Activated CD4-positive, alpha-beta T cell treated with anti-CD3 and anti-CD28 coated beads, Interleukin-2, amount 50 U/mL, for 24 hours (primary cell): ENCODE results near the gene AKR1E2.

ENCODE experiments used
- DNase-seq, 2 donors: peaks; one replicate each; pipeline ENCODE4 v3.0.0-alpha.2; 2020; ENCODE audit warnings: low read depth in 1 of 2, low spot score in 1 of 2

The AKR1E2 gene

DNA sequence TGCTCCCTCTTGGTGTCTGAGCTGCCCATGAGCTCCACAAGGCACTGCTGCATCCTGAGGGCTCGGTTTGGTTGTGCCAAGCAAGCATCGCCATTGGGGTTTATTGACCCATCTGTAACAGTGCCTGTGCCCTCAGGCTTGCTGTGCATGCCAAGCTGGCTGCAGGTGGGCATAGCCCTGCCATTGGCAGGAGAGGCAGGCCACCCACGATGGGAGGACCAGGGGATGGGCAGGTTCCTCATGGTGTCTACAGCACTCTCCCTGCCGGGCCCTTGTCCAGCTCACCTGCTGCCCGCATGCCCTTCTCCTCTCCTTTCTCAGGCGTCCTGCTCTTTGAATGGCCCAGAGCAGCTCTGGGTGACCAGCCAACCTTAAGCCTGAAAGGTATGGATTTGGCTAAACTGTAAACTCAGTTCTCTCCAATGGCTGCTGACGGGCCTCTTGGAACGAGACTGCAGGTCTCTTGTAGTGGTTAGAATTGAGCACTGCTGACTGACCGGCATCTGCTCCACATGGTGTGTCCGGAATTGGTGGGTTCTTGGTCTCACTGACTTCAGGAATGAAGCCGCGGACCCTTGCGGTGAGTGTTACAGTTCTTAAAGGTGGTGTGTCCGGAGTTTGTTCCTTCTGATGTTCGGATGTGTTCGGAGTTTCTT is 17.6 kb downstream of the AKR1E2 start:
- DNase-seq = no peak

DNA sequence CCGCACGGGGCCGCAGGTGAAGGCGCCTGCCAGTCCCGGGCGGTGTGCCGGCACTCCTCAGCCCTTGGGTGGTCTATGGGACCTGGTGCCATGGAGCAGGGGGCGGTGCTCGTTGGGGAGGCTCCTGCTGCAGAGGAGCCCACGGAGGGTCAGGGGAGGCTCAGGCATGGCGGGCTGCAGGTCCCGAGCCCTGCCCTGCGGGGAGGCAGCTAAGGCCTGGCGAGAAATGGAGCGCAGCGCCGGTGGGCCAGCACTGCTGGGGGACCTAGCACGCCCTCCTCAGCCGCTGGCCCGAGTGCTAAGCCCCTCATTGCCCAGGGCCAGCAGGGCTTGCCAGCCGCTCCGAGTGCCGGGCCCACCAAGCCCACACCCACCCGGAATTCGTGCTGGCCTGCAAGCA is 18.9 kb downstream of the AKR1E2 start:
- no peak for DNase-seq

DNA sequence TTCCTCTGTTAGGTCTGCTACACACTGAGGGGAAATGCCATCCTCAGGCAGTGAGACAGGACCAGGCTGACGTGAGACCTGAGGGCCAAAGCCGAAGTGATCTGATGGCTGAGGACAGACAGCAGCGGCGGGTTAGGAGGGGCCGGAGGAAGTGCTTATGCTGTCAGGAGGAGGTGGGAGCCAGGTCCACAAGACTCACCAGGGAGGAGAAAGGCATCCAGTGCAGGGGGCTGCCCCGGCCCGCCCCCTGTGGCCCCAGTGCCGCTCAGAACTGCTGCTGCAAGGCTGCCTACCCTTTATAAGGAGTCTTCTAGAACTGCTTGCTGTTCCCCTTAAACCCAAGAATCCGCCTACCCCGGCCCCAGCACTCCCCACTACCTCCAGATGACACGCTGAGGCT is 19.8 kb downstream of the AKR1E2 start:
- DNase-seq = no peak

DNA sequence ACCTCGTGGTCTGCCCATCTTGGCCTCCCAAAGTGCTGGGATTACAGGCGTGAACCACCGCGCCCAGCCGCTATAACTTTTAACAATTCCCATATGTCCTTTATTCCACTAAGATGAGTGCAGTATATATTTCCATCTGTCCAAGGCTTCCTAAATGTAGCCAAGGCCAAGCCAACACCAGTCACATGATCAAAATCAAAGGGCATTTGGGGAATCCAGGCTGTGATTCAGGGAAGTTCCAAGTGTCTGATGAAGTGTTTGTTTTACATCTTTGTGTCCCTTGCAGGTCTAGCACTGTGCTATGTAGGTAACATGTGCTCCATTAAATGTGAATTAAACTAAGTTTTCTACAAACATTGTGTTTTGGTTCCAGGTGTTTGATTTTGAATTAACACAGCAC is 20.8 kb downstream of the AKR1E2 start:
- DNase-seq = no peak

DNA sequence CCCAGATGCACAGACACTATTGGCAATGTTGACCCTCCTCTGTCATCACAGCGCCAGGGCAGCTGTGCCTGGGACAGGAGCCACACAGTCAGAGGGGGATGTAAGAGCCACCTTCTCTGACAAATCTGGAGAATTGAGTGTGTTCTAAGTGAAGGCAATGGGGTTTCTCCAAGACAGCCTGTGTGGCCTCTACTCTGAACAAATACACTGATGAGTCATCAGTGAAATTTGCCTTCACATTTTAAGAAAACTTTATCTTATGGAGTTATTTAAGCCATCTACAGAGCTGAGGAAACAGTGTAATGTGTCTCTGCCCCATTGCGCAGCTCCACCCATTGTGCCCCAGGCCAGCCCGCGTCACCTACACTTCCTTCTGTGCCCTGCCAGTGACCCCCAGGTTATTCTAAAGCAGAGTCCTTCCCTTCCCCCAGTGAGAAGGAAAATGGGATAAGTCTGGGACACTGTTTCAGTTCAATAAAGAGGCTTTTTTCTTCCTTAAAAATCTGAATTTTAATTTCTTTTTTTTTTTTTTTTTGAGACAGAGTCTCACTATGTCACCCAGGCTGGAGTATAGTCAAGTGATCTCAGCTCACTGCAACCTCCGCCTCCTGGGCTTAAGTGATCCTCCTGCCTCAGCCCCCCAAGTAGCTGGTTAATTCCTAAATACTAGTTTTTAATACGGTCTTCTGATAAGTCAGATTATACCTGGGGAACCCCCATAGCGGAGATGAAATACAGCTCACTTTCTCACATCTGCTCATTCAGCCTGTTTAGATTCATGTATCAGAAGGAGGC is 21.8 kb downstream of the AKR1E2 start:
- DNase-seq = no peak

DNA sequence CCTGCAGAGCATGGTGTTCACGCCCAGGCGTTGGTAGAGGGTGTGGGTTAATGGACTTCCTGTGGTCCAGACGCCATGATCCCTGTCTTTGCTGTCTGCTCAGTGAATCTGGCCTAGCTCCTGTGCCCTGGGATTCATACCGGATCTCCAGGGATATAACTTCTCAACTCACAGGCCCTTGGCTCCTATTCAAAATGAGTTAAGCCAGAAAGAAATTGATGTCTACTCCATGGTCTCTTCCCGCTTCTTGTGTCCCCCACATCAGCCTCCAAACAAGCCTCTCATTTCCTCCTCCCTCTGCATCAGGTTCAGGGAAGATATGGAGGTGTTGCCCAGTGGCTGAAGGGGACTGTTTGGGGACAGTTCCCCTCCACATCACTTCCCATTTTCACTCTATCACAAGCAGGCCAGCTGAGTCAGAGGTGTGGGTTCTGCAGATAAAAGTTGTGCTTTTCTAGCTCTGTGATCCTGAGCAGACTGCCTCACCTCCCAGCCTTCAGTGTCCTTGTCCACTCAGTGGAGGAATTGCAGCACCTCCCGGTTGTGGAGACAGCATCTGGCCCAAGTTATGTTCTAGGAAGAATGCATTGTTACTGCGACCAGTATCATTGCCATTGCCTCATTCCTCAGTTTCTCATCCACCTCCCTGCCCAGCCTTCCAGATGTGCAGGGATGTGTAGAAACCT is 22.5 kb downstream of the AKR1E2 start:
- no peak for DNase-seq

DNA sequence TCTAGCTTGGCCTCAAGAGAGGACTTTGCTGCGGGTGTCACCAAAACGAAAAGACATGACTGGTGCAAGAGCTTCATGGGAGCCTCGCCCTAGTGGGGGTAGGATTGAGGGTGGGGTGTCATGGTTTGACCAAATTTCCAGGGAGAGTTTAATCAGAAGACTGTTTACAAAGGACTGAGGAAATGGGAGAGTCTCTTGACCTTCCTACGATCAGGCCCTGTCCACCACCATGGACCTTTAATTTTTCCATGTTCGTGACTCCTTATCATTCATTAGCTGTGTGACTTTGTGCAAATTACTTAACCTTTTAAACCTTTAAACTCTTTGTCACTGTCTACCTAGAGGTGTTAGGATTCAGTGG is 23.0 kb downstream of the AKR1E2 start:
- DNase-seq = no peak

DNA sequence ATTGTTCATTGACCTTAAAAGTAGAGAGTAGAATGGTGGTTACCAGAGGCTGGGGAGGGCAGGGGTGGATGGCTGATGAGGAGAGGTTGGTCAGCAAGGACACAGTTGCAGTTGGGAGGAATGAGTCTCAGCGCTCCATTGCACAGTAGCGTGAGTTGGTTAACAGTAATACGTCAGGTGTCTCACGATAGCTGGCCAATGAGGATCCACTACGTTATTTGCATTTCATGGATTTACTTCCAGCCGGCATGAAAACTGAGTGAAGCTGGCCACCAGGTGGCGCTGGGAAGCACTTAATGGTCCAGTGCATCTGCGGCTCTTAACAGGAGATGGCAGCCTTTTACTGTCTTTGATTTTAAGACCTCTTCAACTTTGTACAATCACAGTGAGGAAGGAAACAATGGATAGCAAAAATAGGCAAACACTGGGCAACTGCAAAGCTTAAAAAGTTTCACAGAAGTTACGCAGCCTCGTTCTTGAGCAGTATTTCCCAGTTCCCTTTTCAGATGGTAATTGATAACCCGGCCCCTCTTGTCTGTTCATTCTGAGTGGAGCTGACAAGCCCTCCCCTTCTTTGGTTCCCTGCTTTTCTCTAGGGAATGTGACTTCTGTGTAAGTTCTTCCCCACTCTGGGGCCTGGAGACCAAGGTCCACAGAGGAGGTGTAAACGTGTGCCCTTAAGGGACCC is 23.7 kb downstream of the AKR1E2 start:
- peak; percentile 78 to 84 for DNase-seq

DNA sequence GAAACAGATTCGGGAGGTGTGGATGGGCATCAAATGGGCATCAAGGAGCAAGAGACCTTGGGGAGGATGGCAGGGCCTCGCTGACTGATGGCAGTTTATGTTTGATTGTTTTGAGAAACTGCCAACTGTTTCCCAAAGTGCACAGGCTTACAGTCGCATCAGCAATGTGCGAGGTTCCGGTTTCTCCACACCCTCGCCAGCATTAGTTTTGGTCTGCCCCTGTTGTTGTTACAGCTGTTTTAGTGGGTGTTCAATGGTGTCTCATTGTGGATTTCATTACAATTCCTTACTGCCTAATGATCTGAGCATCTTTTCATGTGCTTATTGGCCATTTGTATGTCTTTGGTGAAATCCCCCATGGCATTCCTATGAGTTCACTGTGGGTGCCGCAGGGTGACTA is 24.4 kb downstream of the AKR1E2 start:
- no peak for DNase-seq

DNA sequence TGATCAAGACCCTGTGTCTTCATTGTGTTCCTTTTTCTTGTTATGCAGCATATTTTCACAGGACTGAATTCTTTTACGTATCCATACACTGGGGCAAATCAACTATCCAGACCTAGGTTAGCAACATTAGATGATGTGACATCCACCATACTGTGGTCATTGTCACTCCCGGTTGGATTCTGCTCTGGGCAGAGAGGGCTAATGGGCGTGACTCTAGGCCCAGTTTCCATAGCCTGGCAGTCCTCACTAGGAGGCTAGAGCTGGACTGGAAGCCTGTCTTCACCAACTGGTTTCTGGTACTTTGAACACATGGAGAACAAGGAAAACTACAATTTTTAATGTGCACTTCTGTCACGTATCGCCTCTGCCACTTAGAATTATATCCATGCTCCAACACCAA is 25.2 kb downstream of the AKR1E2 start:
- no peak for DNase-seq

DNA sequence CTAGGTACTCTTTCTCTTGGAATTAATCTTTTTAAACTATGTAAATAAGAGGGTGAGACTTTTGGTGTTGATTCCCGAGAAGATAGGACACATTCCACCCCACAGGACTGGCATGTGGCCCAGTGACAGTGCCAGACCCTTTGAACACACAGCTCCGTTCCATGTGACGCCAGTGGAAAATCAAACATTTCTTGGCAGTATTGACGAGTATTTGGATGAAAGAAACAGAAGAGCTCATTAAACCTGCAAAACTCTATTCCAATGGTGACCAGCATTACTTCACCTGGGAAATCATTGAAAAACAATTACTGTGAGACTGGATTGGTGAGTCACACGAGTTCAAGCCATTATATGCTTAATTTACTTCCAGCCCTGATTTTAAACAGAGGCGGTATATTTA is 25.8 kb downstream of the AKR1E2 start:
- DNase-seq = no peak

DNA sequence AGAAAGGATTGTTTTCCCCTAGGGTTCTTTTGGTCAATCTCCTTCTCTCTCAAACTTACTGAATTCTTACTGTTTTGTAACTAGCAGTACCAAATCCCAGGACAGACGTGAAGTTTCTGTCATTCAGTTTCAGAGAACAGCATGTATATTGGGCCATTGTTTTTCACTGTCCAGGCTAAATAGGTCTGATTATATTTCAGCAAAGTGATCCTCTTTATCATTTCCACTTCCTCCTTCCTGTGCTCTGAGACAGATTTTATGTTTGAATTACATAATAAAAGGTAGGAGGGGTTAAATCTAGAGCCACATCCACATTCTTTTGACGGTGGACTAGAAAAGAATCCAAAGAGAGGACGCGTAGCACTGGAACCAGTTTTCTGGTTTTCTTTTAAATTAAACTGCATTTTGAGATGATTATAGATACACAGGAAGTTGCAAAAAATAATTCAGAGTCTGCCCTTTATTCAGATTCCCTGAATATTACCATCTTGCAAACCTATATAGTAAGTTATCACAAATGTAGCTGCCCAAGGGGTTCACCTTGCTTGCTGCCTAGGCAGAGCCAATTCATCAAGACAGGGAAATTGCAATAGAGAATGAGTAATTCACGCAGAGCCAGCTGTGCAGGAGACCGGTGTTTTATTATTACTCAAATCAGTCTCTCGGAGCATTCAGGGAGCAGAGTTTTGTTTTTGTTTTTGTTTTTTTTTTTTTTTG is 40.1 kb downstream of the AKR1E2 start:
- no peak for DNase-seq

DNA sequence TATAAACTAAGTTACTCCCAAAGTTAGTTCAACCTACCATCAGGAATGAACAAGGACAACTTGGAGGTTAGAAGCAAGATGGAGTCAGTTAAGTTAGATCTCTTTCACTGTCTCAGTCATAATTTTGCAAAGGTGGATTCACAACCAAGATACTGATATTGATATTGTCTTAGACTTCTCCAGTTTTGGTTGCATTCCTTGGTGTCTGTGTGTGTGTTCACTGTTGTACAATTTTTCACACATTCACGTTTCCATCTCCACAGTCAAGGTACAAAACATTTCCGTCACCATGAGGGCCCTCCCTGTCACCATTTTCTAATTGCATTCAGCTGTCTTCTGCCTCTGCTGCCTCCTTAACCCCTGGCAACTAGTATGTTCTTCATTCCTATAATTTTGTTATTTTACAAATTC is 41.1 kb downstream of the AKR1E2 start:
- no peak for DNase-seq

DNA sequence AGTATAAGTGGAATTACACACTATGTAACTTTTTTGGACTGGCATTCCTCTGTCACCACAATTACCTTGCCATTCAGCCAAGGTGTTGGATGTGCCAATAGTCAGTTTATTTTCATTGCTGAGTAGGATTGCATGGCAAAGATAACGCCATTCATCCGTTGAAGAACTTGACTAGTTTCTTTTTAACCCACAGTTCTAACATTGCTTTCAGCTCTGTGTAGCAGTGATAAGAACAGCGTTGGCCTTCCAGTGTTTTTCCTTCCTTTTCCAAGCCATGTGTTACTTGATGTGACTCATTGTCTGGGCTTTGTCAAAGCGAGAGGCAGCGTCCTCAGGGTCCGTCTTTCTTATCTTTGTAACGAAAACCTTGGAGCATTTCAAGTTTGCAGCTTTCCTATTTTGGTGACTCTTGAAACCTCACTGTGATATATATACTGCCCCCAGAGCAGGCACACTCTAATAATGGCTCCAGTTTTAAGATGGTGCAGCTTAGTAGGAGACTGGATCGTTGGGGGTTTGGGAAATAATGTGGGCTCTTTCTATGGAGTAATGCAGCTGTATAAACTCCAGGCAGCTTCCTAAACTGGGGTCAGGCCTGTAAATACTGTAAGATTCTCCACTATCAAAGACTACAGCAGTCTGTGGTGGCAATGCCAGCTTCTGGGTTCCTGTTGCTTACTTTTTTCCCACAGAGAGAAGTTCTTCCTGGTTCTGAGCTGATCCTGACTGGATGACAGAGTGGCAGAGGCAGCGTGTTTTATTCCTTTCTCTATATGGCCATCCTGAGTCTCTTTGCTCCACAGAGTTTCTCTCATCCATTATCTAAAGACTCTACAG is 41.7 kb downstream of the AKR1E2 start:
- DNase-seq = no peak

DNA sequence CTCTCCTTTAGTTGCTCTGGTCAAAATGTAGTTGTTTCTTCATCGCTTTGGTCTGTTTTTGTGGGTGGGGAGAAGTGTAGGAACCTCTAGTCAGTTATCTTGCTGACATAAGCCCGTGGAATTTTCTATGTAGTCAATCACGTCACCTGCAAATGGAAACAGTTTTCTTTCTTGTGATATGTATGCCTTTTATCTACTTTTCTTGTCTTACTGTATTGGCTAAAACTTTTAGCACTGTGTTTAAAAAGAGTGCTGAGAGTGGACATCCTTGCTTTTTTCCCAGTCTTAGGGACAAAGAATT is 42.3 kb downstream of the AKR1E2 start:
- DNase-seq = no peak

DNA sequence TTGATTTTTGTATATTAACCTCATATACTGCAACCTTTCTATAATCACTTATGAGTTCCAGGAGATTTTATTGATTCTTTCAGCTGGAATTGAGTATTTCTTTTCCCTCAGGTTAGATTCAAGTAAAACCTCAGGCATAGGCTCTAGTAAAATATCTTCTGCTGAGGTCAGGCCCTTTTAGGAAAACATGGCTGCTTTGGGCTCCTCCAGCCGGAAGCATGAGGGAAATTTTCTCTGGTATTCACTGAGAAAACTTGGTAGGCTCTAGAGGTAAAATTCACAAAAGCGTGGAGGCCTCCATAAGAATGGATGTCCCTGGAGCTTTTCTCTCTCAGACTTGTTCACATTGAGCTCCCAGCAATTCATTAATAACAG is 56.7 kb downstream of the AKR1E2 start:
- no peak for DNase-seq

DNA sequence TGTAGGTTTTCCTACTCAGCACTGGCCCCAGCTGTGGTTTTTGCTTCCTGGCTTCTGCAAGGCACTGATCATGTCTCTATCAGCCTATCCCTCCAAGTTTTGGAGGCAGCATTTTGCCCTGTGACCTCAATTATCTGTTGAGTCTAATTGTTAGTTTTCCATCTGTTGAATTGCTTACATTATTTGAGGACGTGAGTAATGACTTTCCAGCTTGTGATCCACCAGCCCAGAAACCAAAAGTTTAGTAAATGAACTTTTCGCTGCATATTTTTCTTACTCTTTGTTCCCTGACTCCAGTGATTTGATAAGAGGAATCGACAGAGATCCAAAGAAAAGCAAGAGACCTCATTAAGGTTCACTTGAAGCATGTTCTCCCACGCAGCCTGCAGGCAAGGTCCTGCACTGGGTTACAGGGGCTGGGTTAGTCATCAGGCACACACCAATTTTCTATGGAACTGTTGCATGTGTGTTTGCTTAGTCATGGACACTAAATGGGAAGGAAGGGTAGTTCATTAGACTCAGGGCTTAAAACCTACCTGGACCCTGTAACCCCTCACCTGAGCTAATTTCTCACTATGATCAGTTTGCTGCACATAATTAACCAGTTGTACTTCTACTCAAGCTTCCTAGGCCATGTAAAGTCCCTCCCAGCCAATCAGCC is 57.2 kb downstream of the AKR1E2 start:
- no peak for DNase-seq

DNA sequence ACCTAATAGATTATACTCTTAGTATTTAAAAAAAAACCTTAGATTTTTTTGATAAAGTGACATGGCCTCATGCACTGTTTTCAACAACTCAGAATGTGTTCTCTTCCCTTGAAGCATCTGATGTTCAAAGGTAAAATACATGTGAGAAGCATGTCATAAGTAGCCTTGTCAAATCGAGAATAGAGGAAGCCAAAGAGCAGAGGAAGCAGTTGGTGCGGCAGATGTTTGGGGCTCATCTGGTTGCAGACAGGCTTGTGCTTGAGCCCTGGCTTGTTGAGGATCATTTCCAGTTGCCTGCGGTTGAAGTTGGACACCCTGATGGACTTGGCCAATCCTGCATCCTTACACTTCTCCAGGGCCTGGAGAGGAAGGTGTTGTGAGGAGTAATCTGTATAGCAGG is 59.2 kb downstream of the AKR1E2 start:
- DNase-seq = no peak

DNA sequence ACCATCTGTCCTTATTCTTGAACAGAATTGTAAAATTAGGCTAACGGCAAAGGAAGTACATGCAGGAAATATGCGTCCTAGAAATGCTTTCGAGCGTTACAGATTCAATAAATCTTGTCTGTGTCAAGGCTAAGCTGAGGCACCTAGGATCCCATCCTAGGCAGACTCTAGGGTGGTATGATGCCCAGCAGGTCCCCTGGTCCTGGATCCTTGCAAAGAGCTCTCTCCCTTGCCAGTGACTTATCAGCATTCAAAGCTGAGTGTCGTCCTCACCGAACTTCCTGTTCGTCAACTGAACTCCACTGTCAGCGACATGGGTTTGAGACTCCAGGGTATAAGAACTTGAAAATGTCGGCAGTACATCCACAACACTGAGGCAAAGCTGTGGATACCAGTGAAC is 61.5 kb downstream of the AKR1E2 start:
- no peak for DNase-seq

DNA sequence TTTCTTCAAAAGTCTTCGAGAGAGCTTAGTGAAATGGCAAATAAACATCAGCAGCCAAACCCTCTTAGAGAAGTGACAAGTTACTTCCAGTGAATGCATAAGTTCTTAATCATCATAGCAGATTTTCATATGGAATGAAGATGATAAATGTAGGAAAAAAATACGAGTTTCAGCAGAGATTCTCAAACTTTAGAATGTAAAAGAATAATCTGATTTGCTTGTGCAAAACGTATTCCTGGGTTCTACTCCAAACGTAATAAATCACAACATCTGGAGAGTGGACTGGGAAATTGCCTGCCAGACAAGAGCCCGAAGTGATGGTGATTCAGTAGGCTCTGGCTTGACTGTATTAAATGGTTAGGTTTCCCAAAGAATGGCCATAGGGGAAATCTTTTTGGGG is 62.2 kb downstream of the AKR1E2 start:
- no peak for DNase-seq
